ENCODE measurements around the gene ARPC1A.
"Not testable (repeated sequence)": the region's sequence is repeated elsewhere in the genome, so short reads cannot be mapped to it uniquely, and the experiment has no call there.

ARPC1A gene

DNA sequence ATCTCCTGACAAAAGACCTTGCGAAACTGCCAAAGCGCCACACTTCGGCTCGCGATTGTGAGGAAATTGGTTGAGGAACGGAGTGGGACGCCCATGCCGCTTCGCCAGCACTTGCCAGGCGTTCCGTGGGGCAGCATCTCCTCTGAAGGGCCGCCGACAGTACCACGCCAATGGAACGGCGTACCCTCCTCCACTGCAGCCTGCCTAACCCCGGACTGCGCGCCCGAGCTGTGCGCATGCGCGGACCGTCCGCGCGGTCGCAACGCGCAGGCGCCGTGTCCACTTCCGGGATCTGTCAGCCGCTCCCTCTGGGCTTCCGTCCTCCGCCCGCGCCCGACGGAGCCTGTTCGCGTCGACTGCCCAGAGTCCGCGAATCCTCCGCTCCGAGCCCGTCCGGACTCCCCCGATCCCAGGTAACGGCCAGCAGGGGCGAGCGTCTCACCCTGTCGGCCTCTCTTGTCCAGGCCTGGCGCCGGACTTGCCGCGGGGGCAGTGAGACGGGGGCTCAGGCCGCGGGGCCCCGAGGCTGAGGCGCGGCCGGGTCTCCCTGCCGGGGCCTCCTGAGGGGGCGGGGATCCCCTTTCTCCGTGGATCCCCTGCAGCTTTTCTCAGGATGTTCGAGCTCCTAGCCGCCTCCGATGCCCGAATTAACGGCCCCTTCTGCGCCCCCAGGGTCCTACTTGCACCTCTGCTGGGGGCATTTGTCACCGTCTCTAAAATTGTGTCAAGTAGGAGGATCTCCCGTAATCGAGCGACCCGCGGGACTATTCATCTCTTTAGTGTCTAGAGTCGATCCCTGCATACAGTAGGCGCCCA lies at the start of gene ARPC1A:
Gene ARPC1A, plus strand, starts transcription at position 307 of the 816 bp plus-strand sequence. CDS start 7,456 bp downstream, outside the sequence.
- DNase-seq = peak; percentile 91

DNA sequence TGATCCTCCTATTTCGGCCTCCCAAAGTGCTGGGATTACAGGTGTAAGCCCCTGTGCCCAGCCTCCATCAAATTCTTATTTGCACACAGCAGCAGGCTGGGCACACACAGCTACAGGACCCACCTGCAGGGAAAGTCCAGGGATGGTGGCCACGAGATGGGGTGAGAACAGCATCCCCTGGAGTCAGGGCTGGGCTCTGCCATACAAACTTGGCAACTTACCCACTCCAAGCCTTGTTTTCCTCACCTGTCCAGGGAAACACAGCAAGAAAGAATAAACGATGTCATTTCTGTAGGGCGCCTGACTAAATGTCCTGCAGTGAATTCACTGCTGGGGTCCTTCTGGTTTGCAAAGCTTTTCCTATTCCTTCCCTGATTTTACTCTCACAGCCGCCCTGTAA lies 47.5 kb upstream of the ARPC1A start:
- DNase-seq = no peak

DNA sequence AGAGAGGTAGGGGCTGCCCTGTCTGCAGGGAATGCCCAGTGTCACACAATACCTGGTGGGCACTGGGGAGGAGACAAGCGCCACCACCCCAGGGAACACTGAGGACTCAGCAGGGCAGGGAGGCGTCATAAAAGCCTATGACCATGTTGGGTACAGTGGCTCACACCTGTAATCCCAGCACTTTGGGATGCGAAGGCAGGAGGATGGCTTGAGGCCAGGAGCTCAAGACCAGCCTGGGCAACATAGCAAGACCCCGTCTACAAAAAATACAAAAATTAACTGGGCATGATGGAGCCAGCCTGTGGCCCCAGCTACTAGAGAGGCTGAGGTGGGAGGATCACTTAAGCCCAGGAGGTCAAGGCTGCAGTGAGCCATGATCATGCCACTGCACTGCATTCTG lies 41.5 kb upstream of the ARPC1A start:
- DNase-seq = not testable (repeated sequence)

- no peak for DNase-seq
Measured at GRCh38 chr7:99287779-99288534, 37.7 kb upstream of the ARPC1A start.

DNA sequence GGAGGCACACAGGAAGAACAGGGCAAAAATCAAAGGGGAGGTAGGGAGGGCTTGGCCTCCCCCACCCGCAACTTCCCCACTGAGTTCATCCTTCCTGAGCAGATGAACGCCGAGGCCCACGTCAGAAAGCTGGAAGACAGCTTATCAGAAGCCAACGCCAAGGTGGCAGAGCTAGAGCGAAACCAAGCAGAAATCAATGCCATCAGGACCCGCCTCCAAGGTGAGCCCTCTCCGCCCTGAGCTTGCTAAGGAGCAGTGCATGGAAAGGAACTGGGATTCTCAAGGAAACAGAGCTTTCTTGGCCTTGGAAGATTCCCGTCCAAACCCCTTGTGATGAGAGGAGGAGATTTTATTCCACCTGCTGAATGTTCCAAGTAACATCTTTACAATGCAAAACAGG lies 36.5 kb upstream of the ARPC1A start:
- no peak for DNase-seq

- DNase-seq = not testable (repeated sequence)
Measured at GRCh38 chr7:99290148-99290547, 35.5 kb upstream of the ARPC1A start.

GRCh38 chr7:99290980-99291607 lies 34.6 kb upstream of the ARPC1A start:
- DNase-seq = no peak

DNA sequence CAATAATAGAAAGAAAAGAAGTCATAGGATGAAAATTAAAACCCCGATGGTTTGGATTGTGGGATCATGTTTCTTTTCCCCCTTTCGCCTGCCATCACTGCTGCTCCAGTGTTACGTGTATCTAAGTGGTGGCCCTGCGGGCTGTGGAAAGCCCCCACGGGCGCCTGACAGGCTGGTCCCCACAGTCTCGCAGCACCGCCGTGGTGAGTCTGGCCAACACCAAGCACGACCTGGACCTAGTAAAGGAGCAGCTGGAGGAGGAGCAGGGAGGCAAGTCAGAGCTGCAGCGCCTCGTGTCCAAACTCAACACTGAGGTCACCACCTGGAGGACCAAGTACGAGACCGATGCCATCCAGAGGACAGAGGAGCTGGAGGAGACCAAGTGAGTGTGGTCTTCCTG lies 33.6 kb upstream of the ARPC1A start:
- no peak for DNase-seq

DNA sequence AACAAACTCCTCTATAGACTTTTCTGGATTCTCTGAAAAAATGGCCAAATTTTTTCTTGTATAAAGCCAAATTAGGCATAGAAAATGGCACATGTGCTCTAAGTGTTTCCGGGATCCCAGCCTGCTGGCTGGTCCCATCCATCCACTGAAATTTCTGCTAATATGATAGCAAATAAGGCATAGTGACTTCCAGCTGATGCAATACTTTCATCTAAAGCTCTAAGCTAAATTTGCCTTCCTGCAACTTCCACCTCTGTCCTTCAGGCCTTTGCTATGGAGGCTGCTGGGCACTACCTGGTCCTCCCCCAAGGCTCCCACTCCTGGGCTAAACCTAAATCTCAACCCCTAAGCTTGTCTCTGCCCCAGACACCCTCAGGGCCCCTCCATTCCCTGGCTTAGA lies 32.5 kb upstream of the ARPC1A start:
- no peak for DNase-seq

DNA sequence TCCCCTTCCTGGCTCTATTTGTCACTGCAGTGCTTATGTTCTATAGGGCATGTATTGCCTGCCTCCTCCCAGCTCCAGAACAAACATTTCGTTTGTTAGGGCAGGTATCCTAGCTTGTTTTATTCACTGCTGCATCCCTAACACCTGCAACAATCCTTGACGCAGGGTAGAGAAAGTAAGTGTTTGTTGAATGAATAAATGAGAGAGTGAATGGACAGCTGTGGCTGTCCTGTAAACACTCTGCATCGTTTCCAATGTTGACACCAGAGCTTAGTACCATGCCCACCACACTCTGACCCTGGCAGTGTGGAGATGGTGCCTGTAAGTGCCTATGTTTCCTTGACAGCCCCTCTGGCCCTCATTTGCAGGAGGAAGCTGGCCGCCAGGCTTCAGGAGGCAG lies 32.0 kb upstream of the ARPC1A start:
- DNase-seq = no peak

DNA sequence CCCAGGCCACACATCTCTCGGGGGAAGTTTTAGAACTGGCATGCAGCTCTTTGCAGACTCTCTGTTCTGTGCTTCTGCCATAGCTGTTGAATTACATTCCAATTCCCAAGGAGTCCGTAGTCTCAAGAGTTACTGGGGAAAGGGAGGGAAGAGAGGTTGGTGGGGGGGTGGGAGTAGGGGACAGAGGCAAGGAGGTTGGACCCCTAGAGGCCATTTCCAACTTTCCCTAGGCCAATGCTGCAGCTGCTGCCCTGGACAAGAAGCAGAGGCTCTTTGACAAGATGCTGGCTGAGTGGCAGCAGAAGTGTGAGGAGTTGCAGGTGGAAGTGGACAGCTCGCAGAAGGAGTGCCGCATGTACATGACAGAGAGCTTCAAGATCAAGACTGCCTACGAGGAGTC lies 29.2 kb upstream of the ARPC1A start:
- DNase-seq = no peak

- no peak for DNase-seq
Measured at GRCh38 chr7:99301496-99301895, 24.2 kb upstream of the ARPC1A start.

GRCh38 chr7:99305473-99306260 lies 20.0 kb upstream of the ARPC1A start:
- no peak for DNase-seq

DNA sequence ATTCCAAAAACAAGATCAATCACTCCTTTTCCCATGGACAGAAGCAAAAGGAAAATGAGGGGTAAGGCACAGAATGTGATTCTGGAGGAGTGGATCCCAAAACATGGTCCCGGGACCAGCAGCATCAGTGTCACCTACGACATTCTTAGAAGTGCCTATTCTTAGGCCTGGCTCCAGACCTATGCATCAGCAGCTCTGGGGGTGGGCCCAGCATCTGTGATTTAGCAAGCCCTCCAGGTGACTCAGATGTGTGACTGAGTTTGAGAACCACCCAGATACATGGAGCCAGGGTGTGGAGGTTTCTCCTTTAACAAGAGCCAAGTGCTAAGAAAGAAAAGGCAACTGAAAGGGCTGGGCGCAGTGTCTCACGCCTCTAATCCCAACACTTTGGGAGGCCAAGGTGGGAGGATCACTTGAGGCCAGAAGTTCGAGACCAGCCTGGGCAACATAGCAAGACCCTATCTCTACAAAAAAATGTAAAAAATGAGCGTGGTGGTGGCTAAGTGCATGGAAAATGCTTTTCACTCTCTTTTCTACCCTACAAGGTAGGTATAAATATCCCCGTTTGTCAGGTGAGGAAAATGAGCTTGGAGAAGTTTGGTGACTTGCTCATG lies 17.1 kb upstream of the ARPC1A start:
- DNase-seq = peak; percentile 8

GRCh38 chr7:99309111-99309510 lies 16.6 kb upstream of the ARPC1A start:
- no peak for DNase-seq

DNA sequence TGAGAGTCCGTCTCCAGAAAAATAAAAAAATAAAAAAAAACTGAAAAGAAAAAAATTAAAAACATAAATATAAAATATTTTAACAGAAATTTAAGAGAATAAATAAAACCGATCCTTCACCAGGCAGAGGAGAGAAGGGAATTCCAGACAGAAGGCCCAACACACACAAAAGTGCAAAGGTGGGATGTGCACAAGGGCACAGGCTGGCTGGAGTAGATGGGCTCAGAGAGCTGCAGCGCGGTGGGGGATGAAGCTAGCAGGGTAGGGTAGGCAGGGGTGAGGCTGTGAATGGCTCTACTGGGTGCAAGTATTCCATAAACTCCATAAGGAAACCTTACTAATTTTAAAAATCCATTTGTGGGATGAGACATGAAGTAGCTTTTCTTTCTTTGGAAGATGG lies 15.7 kb upstream of the ARPC1A start:
- DNase-seq = no peak

- no peak for DNase-seq
Measured at GRCh38 chr7:99311702-99312101, 14.0 kb upstream of the ARPC1A start.

- DNase-seq = peak; percentile 54
Measured at GRCh38 chr7:99312316-99313203, 13.1 kb upstream of the ARPC1A start.

DNA sequence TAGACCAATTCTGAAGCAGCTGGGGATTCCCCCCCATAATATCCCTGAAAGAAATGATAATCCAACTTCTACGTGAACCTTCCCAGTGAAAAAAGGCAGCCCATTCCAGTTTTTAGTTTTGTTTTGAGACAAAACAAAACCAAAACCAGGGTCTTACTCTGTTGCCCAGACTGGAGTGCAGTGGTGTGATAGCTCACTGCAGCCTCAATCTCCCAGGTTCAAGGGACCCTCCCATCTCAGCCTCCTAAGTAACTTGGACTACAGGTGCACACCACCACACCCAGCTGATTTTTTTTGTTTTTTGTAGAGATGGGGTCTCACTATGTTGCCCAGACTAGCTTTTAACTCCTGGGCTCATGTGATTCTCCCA lies 12.5 kb upstream of the ARPC1A start:
- no peak for DNase-seq

DNA sequence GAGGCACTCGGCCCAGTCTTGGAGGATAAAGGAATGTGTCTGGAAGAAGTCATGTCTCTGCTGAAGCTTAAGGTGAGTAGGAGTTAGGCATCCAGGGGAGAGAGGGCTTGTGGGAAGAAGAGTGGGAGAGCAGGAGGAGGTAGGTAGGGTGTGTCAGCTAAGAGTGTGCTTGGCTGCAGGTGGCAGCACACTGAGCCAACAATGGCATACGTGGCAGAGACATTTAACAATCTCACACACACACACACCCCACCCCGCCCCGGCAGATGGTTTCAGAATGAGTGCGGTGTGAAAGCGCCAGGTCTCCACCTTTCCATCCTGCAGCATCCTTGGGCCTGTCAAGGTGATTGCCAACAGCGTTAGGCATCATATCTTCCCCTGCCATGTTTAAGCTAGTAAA lies 11.2 kb upstream of the ARPC1A start:
- DNase-seq = no peak

DNA sequence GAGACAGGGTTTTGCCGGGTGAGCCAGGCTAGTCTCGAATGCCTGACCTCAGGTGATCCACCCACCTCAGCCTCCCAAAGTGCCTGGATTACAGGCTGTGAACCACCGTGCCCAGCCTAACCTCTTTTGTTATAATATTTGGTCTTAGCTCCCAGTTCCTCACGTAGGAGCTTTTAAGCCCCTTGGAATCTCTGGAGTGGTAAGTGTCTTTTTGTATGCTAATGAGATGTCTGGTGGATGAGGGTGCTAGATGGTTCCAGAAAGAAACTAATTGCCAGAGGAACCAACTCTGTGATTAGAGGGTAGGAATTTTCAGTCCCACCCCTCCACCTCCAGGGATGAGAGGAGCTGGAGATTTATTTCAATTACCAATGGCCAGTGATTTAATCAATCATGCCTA lies 5.3 kb upstream of the ARPC1A start:
- DNase-seq = no peak

DNA sequence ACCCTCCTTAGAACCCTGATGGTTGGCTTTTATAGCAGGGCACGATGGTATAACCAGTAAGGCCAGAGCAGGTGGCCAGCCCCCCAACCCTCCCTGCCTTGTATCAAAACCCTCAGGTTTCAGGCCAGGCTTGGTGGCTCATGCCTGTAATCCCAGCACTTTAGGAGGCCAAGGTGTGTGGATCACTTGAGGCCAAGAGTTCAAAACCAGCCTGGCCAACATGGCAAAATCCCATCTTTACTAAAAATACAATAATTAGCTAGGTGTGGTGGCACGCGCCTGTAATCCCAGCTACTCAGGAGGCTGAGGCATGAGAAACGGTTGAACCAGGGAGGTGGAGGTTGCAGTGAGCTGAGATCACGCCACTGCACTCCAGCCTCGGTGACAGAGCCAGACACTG lies 3.0 kb upstream of the ARPC1A start:
- DNase-seq = not testable (repeated sequence)

Measured in fibroblast of skin of right quadriceps (primary cell).